ENCODE measurements around the gene C16orf78. TPM values are rescaled to one million over a fixed set of nuclear protein-coding genes. Genes with fewer than 3 reads are reported as not detected.

C16orf78 gene
- total RNA-seq, 2 donors from 2014 or later, result not detected

- no peaks in the 10 kb centered on the region for H3K36me3 Mint-ChIP-seq (ENCODE audit: low read depth)
- H3K27ac ChIP-seq (ENCODE audit: low read depth, low read length), result no peak overlapping the region
Measured at GRCh38 chr16:49431040-49431439, 57.4 kb downstream of the C16orf78 start.

GRCh38 chr16:49431591-49432290 lies 58.1 kb downstream of the C16orf78 start:
- Mint-ChIP-seq H3K4me3 (no peak overlapping the region), H3K4me1 (no peaks in the 10 kb centered on the region), H3K36me3 (ENCODE audit: low read depth) (no peaks in the 10 kb centered on the region), H3K27me3 (ENCODE audit: insufficient read depth) (no peaks in the 10 kb centered on the region), H3K9me3 (peaks cover 5% of the 10 kb centered on the region), H3K27ac (no peak overlapping the region)
- H3K27me3 ChIP-seq (ENCODE audit: control insufficient read depth, insufficient read depth, low read length, poor library complexity, severe bottlenecking), result no peaks in the 10 kb centered on the region
- no peaks in the 10 kb centered on the region for H3K36me3 ChIP-seq (ENCODE audit: control insufficient read depth, insufficient read depth, low read length)
- no peaks in the 10 kb centered on the region for H3K9me3 ChIP-seq (ENCODE audit: control insufficient read depth, low read length)
- no peak overlapping the region for H3K9ac ChIP-seq (ENCODE audit: extremely low read depth, low read length, poor library complexity, severe bottlenecking)
- H3K27ac ChIP-seq (ENCODE audit: low read depth, low read length), result no peak overlapping the region
- TF ChIP-seq CTCF (conservative IDR thresholded peaks at IDR 0.05), result peak; percentile 34
- no peaks in the 10 kb centered on the region for H3K4me1 ChIP-seq (ENCODE audit: control insufficient read depth, insufficient read depth, low read length)
- DNase-seq, result peak; percentile 23
- WGBS, 2 experiments (ENCODE audit: insufficient coverage in 1 of 2, insufficient read length in 1 of 2), result 91 to 93% methylated on average over 9 to 11 of the region's 11 CpGs
- no peak overlapping the region for H3K4me3 ChIP-seq (ENCODE audit: low read length)

More at GRCh38 chr16:49431040-49431439, 57.4 kb downstream of the C16orf78 start:
- Mint-ChIP-seq H3K27ac (no peak overlapping the region), H3K27me3 (ENCODE audit: insufficient read depth) (no peaks in the 10 kb centered on the region), H3K9me3 (peaks cover 5% of the 10 kb centered on the region), H3K4me1 (no peaks in the 10 kb centered on the region), H3K4me3 (no peak overlapping the region)
- WGBS, 2 experiments (ENCODE audit: insufficient coverage in 1 of 2, insufficient read length in 1 of 2), result 87 to 91% methylated on average over 7 to 9 of the region's 9 CpGs
- Histone ChIP-seq H3K9me3 (ENCODE audit: control insufficient read depth, low read length) (no peaks in the 10 kb centered on the region), H3K27me3 (ENCODE audit: control insufficient read depth, insufficient read depth, low read length, poor library complexity, severe bottlenecking) (no peaks in the 10 kb centered on the region), H3K4me1 (ENCODE audit: control insufficient read depth, insufficient read depth, low read length) (no peaks in the 10 kb centered on the region), H3K4me3 (ENCODE audit: low read length) (no peak overlapping the region), H3K36me3 (ENCODE audit: control insufficient read depth, insufficient read depth, low read length) (no peaks in the 10 kb centered on the region), H3K9ac (ENCODE audit: extremely low read depth, low read length, poor library complexity, severe bottlenecking) (no peak overlapping the region)
- TF ChIP-seq CTCF (conservative IDR thresholded peaks at IDR 0.05), result no peak
- DNase-seq, result peak; percentile 18

- TF ChIP-seq CTCF (conservative IDR thresholded peaks at IDR 0.05), result no peak
- no peaks in the 10 kb centered on the region for H3K9me3 Mint-ChIP-seq
- H3K4me1 Mint-ChIP-seq, result no peaks in the 10 kb centered on the region
- H3K4me1 ChIP-seq (ENCODE audit: control insufficient read depth, insufficient read depth, low read length), result no peaks in the 10 kb centered on the region
- DNase-seq, result no peak
- no peak overlapping the region for H3K9ac ChIP-seq (ENCODE audit: extremely low read depth, low read length, poor library complexity, severe bottlenecking)
- no peaks in the 10 kb centered on the region for H3K9me3 ChIP-seq (ENCODE audit: control insufficient read depth, low read length)
- H3K4me3 ChIP-seq (ENCODE audit: low read length), result no peak overlapping the region
- H3K27me3 ChIP-seq (ENCODE audit: control insufficient read depth, insufficient read depth, low read length, poor library complexity, severe bottlenecking), result no peaks in the 10 kb centered on the region
- no peaks in the 10 kb centered on the region for H3K36me3 Mint-ChIP-seq (ENCODE audit: low read depth)
- no peak overlapping the region for H3K4me3 Mint-ChIP-seq
- H3K36me3 ChIP-seq (ENCODE audit: control insufficient read depth, insufficient read depth, low read length), result no peaks in the 10 kb centered on the region
- 92 to 98% methylated on average over 5 to 6 of the region's 6 CpGs for WGBS, 2 experiments (ENCODE audit: insufficient coverage in 1 of 2, insufficient read length in 1 of 2)
- no peak overlapping the region for H3K27ac ChIP-seq (ENCODE audit: low read depth, low read length)
- H3K27ac Mint-ChIP-seq, result no peak overlapping the region
- no peaks in the 10 kb centered on the region for H3K27me3 Mint-ChIP-seq (ENCODE audit: insufficient read depth)
Measured at GRCh38 chr16:49434733-49435132, 61.1 kb downstream of the C16orf78 start.
